Stomach (tissue), 4 donors: ENCODE data around the gene PYGM.

Experiments used
- EP300 ChIP-seq: sonication (generic); formaldehyde crosslinking; IDR thresholded peaks from one replicate; pipeline ENCODE4 v1.6.1; 2017; ENCODE audit warnings: antibody characterized with exemption
- POLR2AphosphoS5 ChIP-seq, 3 donors: sonication (generic); formaldehyde crosslinking; IDR thresholded peaks; one replicate each; pipeline ENCODE4 v1.6.1; 2016; ENCODE audit warnings: antibody characterized with exemption in 3 of 3
- TF ChIP-seq, protein P1 (sequence below), 7 experiments: fragments of 450-650 bp in 4 of 7; fragments of 200-600 bp in 3 of 7; sonication (generic) in 3 of 7; IDR thresholded peaks; one replicate each; pipeline ENCODE4 v1.5.1; 2016 to 2019; ENCODE audit warnings: antibody characterized with exemption in 7 of 7, control low read depth in 2 of 7, mild to moderate bottlenecking in 1 of 7

DNA sequence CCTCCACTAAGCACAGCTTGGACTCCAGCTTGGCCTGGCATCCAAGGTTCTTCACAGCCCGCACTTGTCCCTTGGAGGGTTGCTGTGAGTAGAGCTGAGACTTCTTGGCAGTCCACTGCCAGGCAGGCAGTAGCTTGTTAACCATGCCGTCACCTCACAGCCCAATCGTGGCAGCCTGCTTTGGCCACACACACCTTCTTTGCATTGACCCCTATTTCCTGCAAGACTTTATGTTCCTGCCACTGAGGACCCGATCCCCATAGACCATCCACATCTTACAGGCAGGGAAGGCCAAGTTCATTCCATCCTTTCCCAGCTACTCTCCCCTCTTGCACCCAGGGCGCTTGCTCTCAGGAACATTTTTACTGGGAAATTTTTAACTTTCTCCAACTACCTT is 2.5 kb upstream of the PYGM start:
- TF ChIP-seq, protein P1, sequence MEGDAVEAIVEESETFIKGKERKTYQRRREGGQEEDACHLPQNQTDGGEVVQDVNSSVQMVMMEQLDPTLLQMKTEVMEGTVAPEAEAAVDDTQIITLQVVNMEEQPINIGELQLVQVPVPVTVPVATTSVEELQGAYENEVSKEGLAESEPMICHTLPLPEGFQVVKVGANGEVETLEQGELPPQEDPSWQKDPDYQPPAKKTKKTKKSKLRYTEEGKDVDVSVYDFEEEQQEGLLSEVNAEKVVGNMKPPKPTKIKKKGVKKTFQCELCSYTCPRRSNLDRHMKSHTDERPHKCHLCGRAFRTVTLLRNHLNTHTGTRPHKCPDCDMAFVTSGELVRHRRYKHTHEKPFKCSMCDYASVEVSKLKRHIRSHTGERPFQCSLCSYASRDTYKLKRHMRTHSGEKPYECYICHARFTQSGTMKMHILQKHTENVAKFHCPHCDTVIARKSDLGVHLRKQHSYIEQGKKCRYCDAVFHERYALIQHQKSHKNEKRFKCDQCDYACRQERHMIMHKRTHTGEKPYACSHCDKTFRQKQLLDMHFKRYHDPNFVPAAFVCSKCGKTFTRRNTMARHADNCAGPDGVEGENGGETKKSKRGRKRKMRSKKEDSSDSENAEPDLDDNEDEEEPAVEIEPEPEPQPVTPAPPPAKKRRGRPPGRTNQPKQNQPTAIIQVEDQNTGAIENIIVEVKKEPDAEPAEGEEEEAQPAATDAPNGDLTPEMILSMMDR (IDR thresholded peaks at IDR 0.05): no peak
- TF ChIP-seq EP300 (no peak), POLR2AphosphoS5 (IDR thresholded peaks at IDR 0.05) (peak in 1 of 3 donors; percentile 24)
